Epithelial cell of proximal tubule (primary cell): ENCODE results near the gene FN3KRP. TPM values are rescaled to one million over a fixed set of nuclear protein-coding genes. Genes with fewer than 3 reads are reported as not detected.

Experiments used
- DNase-seq: peaks from one replicate; pipeline ENCODE4 v3.0.0-alpha.2; 2011; ENCODE audit warnings: low read depth
- H3K4me3 ChIP-seq: 2 replicates; pipeline ENCODE4 v1.5.1; 2011; ENCODE audit warnings: low read depth, mild to moderate bottlenecking, low read length
- CTCF ChIP-seq: conservative IDR thresholded peaks from 2 replicates; pipeline ENCODE4 v1.5.1; 2012; ENCODE audit warnings: low read depth, mild to moderate bottlenecking, low read length
- total RNA-seq: library from RNA; depleted of rRNA; stranded (reverse); fragments of >200 nt; gene quantifications from 2 replicates; pipeline ENCODE4 v1.2.3, GENCODE V29; 2015

Gene FN3KRP
- total RNA-seq, 1 donor from 2014 or later: 25.4 TPM

DNA sequence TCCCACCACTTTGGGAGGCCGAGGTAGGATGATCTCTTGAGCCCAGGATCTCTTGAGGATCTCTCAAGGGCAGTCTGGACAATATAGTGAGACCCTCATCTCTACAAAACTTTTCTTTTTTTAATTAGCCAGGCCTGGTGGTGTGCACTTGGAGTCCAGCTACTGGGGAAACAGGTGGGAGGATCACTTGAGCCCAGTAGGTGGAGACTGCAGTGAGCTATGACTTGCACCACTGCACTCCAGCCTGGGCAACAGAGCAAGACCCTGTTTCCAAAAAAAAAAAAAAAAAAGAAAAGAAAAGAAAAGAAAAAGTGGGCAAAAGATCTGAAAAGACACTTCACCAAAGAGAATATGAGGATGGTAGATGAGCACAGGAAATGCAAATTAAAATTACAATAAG, 33.0 kb upstream of the FN3KRP start:
- H3K4me3 ChIP-seq: no peak overlapping the region
- DNase-seq: no peak
- peak; percentile 20 for TF ChIP-seq CTCF

DNA sequence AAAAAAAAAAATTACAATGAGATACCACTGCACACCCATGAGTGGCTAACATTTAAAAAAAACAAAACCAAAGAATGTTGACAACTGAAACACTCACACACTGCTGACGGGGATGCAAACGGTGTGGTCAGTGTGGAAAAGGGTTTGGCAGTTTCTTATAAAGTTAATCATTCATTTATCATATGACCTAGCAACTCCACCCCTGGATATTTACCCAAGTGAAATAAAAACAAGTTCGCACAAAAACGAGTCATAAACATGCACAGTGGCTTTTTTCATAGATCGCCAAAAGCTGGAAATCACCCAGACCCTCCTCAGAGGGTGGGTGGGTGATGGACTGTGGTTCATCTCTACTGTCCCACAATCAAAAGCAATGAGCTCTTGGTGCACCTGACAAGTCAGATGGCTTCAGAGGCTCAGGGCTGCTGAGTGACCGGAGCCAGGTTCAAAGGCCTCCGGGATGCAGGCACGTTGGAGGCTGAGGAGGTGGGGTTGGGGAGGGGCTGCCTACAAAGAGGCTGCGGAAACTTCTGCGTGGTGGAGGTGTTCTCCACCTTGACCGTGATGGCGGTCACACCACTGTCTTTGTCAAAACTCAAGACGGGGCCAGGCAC, 32.2 kb upstream of the FN3KRP start:
- peak; percentile 93 for DNase-seq
- peak overlapping the region; percentile 21 for H3K4me3 ChIP-seq
- TF ChIP-seq CTCF: no peak

DNA sequence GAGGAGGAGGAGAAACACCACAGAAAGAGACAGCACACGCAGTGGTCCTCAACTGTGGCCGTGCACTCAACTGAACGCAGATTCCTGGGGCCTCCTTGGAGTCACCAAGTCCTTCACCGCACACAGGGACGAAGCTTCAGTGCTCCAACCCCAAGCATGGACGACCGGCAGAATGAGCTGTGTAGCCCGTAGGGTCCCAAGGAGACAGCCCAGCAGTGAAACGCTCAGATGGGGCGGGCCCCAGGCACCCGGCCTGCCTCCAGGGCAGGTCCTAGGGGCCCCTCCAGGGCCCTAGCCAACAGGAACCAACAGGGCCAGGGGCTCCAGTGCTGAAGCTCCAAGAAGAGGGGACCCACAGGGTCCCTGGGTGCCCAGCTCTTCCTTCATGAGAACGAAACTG, 31.2 kb upstream of the FN3KRP start:
- TF ChIP-seq CTCF: no peak
- DNase-seq: no peak
- H3K4me3 ChIP-seq: no peak overlapping the region

- H3K4me3 ChIP-seq: no peak overlapping the region
- no peak for DNase-seq
Observed at GRCh38 chr17:82686366-82687324, 29.9 kb upstream of the FN3KRP start.

DNA sequence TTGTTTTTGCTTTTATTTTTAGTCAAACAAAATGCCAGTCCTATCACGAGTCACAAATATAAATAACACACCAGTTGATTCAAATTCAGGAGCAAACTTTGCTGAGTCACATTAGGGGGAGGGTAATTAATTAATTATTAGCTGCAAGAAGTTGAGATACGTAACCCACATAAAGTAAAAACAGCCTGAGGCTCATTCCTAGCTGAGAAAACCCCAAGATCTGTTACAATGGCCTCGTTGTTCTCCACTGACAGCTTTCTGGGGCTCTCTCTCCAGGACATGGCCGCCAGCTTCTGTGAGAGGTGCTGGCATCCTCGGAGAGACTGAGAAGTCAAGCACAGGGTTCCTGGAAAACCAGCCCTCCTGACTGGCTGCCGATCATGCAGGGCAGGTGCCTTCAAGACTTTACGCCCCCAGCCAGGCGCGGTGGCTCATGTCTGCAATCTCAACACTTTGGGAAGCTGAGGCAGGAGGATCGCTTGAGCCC, 29.1 kb upstream of the FN3KRP start:
- peak overlapping the region; percentile 25 for H3K4me3 ChIP-seq
- no peak for TF ChIP-seq CTCF
- DNase-seq: peak; percentile 90

More at GRCh38 chr17:82686366-82687324, 29.9 kb upstream of the FN3KRP start:
- TF ChIP-seq CTCF: no peak

- TF ChIP-seq CTCF: no peak
- peak overlapping the region; percentile 25 for H3K4me3 ChIP-seq
- DNase-seq: no peak
Observed at GRCh38 chr17:82687871-82688270, 28.6 kb upstream of the FN3KRP start.
